T-cell (primary cell): ENCODE results near the gene TSPAN9. TPM values are rescaled to one million over a fixed set of nuclear protein-coding genes. Genes with fewer than 3 reads are reported as not detected.

Experiments used
- ATAC-seq, 4 experiments: fragments of 200-7000 bp in 3 of 4; fragments of 150-1000 bp in 1 of 4; cut with Tn5 transposase; replicated peaks in 1 of 4; 1 replicate in 3 of 4; 2 replicates in 1 of 4; pipeline ENCODE4 v1.10.0; 2021; ENCODE audit warnings: moderate library complexity in 3 of 4, mild to moderate bottlenecking in 2 of 4, moderate number of reproducible peaks in 1 of 4
- CTCF ChIA-PET, 2 donors: fragments of 300-600 bp; sonication (Branson Sonifier 250); formaldehyde crosslinking; loops; one replicate each; lab custom pipeline; 2022; ENCODE audit warnings: antibody characterized with exemption in 2 of 2; lab: Charles Lee
- POLR2A ChIA-PET, 2 donors: fragments of 300-600 bp; sonication (Branson Sonifier 250); formaldehyde crosslinking; loops; one replicate each; lab custom pipeline; 2022; ENCODE audit warnings: antibody characterized with exemption in 2 of 2; lab: Charles Lee
- DNase-seq, 35 experiments: peaks; one replicate each; pipeline versions ENCODE4 v3.0.0 to v3.0.0-alpha.2; 2013 to 2023
- H3K27ac ChIP-seq: one replicate; pipeline ENCODE4 v1.5.1; 2013; ENCODE audit warnings: low read length
- H3K27me3 ChIP-seq, 2 experiments: replicated peaks in 1 of 2; 1 replicate in 1 of 2; 2 replicates in 1 of 2; pipeline versions ENCODE4 v1.6.1 to v1.7.0; 2013; ENCODE audit warnings: low read length in 1 of 2, mixed read lengths in 1 of 2; ENCODE audit not compliant: control insufficient read depth in 2 of 2, insufficient read depth in 2 of 2; ENCODE audit errors: extremely low read depth in 1 of 2
- H3K36me3 ChIP-seq, 2 donors: 1 replicate in 1 of 2; 2 replicates in 1 of 2; pipeline versions ENCODE4 v1.6.1 to v1.7.0; 2013; ENCODE audit warnings: low read length in 1 of 2; ENCODE audit not compliant: control insufficient read depth in 2 of 2, insufficient read depth in 1 of 2; ENCODE audit errors: extremely low read depth in 1 of 2
- H3K4me1 ChIP-seq, 2 experiments: 1 replicate in 1 of 2; 2 replicates in 1 of 2; pipeline versions ENCODE4 v1.6.1 to v1.7.0; 2013; ENCODE audit warnings: low read length in 2 of 2, mixed read lengths in 1 of 2; ENCODE audit not compliant: insufficient read depth in 2 of 2, control insufficient read depth in 1 of 2; ENCODE audit errors: extremely low read depth in 1 of 2
- H3K4me3 ChIP-seq, 2 donors: 1 replicate in 1 of 2; 2 replicates in 1 of 2; pipeline versions ENCODE4 v1.5.1 to v1.7.0; 2013; ENCODE audit warnings: mild to moderate bottlenecking in 2 of 2, low read length in 1 of 2, moderate library complexity in 1 of 2; ENCODE audit not compliant: control insufficient read depth in 1 of 2; ENCODE audit errors: extremely low read depth in 1 of 2
- H3K9me3 ChIP-seq: 2 replicates; pipeline ENCODE4 v1.7.0; 2013
- H3K27ac Mint-ChIP-seq, 2 donors: one replicate each; pipeline ENCODE4 v1.8.0; 2020 to 2021; ENCODE audit warnings: mild to moderate bottlenecking in 2 of 2, mixed read lengths in 2 of 2
- H3K27me3 Mint-ChIP-seq, 2 donors: one replicate each; pipeline ENCODE4 v1.8.0; 2021 to 2022; ENCODE audit warnings: mixed read lengths in 2 of 2
- H3K36me3 Mint-ChIP-seq: one replicate; pipeline ENCODE4 v1.8.0; 2021; ENCODE audit warnings: mixed read lengths
- H3K4me1 Mint-ChIP-seq, 3 donors: one replicate each; pipeline ENCODE4 v1.8.0; 2020 to 2022; ENCODE audit warnings: mixed read lengths in 3 of 3, mild to moderate bottlenecking in 1 of 3
- H3K4me3 Mint-ChIP-seq, 3 donors: one replicate each; pipeline ENCODE4 v1.8.0; 2020 to 2022; ENCODE audit warnings: mild to moderate bottlenecking in 3 of 3, mixed read lengths in 3 of 3, moderate library complexity in 3 of 3
- H3K9me3 Mint-ChIP-seq, 3 donors: one replicate each; pipeline ENCODE4 v1.8.0; 2020 to 2022; ENCODE audit warnings: mixed read lengths in 3 of 3
- WGBS: methylation state at CpG from one replicate; pipeline ENCODE4 v1.1.5; 2013; ENCODE audit warnings: missing lambda C conversion rate; ENCODE audit not compliant: insufficient coverage; 5-methylcytosine and 5-hydroxymethylcytosine counted together
- total RNA-seq, 35 experiments: library from RNA in 6 of 35; stranded (reverse) in 6 of 35; fragments of 120-200 nt in 1 of 35; gene quantifications; one replicate each; pipeline versions ENCODE4 v1.2.1 to v1.2.4 and lab custom pipeline; 2013 to 2026

Gene TSPAN9
- total RNA-seq, 5 donors from 2014 or later (not counting 1 experiment from before 2014, with no cell fraction given) = 0.56 to 1.1 (median 0.70) TPM

- CTCF ChIA-PET = no interaction called here
Measured at GRCh38 chr12:3190101-3190500, 112.9 kb downstream of the TSPAN9 start.

DNA sequence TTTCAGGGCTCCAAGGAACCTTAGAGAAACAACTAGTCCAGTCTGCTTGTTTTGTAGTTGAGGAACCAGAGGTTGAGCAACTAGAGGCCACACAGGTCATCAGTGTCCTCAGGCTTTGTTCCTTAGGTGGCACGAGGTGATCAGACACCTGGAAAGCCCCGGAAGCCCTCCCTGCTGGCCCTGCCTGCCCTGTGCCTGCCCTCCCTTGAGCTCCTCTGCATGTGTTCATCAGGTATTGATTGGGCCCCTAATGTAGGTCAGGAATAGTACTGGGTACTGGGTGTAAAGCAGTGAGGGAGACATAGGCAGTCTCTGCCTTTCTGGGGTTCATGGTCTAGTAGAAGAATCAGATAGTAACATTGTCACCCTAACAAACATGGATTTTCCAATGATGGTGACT, 114.3 kb downstream of the TSPAN9 start:
- H3K36me3 Mint-ChIP-seq = no peaks in the 10 kb centered on the region
- Histone ChIP-seq H3K27me3 (peaks cover 0 to 30% of the 10 kb centered on the region in 2 experiments), H3K36me3 (no peaks in the 10 kb centered on the region), H3K4me3 (no peak overlapping the region), H3K27ac (no peak overlapping the region), H3K4me1 (no peaks in the 10 kb centered on the region), H3K9me3 (no peaks in the 10 kb centered on the region)
- DNase-seq = no peak
- no peak for ATAC-seq
- ChIA-PET POLR2A (no interaction called here), CTCF (no interaction called here)
- no peak overlapping the region for H3K4me3 Mint-ChIP-seq
- WGBS = 40% methylated on average over 1 of the region's 2 CpGs
- H3K27me3 Mint-ChIP-seq = peaks cover 13 to 17% of the 10 kb centered on the region in 2 donors
- no peaks in the 10 kb centered on the region for H3K9me3 Mint-ChIP-seq
- H3K4me1 Mint-ChIP-seq = no peaks in the 10 kb centered on the region
- H3K27ac Mint-ChIP-seq = no peak overlapping the region

More at GRCh38 chr12:3190101-3190500, 112.9 kb downstream of the TSPAN9 start:
- peaks cover 13 to 17% of the 10 kb centered on the region in 2 donors for H3K27me3 Mint-ChIP-seq
- Histone ChIP-seq H3K9me3 (no peaks in the 10 kb centered on the region), H3K27me3 (peaks cover 0 to 26% of the 10 kb centered on the region in 2 experiments), H3K4me3 (no peak overlapping the region), H3K36me3 (no peaks in the 10 kb centered on the region), H3K27ac (no peak overlapping the region), H3K4me1 (no peaks in the 10 kb centered on the region)
- H3K9me3 Mint-ChIP-seq = no peaks in the 10 kb centered on the region
- ATAC-seq = no peak
- POLR2A ChIA-PET = no interaction called here
- no peaks in the 10 kb centered on the region for H3K36me3 Mint-ChIP-seq
- H3K4me1 Mint-ChIP-seq = no peaks in the 10 kb centered on the region
- H3K27ac Mint-ChIP-seq = no peak overlapping the region
- no peak overlapping the region for H3K4me3 Mint-ChIP-seq
- no peak for DNase-seq
- WGBS = 23% methylated on average over 7 of the region's 9 CpGs

DNA sequence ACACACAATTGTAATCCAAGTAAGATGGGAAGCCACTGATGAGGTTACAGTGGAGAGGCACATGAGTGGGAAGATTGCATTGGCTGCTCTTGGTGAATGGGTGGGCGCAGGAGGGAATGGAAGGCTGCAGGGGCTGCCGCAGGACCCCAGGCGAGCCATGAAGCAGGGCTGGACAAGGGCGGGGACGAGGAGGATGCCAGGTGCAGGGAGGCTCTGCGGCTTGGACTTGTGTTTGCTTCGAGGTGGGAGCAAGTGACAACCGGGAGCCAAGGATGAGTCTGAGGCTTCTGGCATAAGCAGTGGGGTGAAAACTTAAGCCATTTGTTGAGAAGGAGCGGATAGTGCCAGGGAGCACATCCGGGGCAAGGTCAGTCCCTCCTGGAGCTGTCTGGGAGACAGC, 115.0 kb downstream of the TSPAN9 start:
- WGBS = 86% methylated on average over 10 of the region's 10 CpGs
- H3K4me1 Mint-ChIP-seq = no peaks in the 10 kb centered on the region
- DNase-seq (no peak), ATAC-seq (no peak)
- H3K27ac Mint-ChIP-seq = no peak overlapping the region
- H3K9me3 Mint-ChIP-seq = no peaks in the 10 kb centered on the region
- no peaks in the 10 kb centered on the region for H3K36me3 ChIP-seq
- H3K9me3 ChIP-seq = no peaks in the 10 kb centered on the region
- H3K4me3 ChIP-seq = no peak overlapping the region
- CTCF ChIA-PET = no interaction called here
- no peaks in the 10 kb centered on the region for H3K4me1 ChIP-seq
- H3K27me3 Mint-ChIP-seq = peaks cover 20% of the 10 kb centered on the region in 2 donors
- H3K27me3 ChIP-seq = peaks cover 0 to 37% of the 10 kb centered on the region in 2 experiments
- H3K4me3 Mint-ChIP-seq = no peak overlapping the region
- POLR2A ChIA-PET = no interaction called here
- no peaks in the 10 kb centered on the region for H3K36me3 Mint-ChIP-seq
- H3K27ac ChIP-seq = no peak overlapping the region

DNA sequence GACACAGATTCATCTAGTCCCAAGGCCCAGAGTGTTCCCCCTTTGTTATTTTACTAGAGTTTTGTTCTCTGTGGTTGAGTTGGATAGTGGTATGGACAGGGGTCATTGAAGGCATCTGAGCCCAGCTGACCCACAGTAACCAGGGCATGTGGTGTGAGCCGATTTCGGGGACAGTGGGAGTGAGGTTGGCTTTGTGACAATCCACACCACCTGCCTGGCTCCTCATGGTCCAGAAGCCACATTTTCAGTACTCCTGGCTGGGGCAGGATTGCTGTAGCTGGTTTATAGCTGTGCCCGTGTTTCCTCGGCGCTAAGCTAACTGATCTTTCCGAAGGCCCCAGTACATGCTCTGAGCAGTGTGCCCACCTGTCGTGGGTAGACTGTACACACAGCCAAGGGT, 116.0 kb downstream of the TSPAN9 start:
- CTCF ChIA-PET = no interaction called here
- Mint-ChIP-seq H3K4me3 (no peak overlapping the region), H3K27ac (no peak overlapping the region), H3K36me3 (no peaks in the 10 kb centered on the region), H3K4me1 (no peaks in the 10 kb centered on the region), H3K9me3 (no peaks in the 10 kb centered on the region), H3K27me3 (peaks cover 21 to 22% of the 10 kb centered on the region in 2 donors)
- no peak overlapping the region for H3K4me3 ChIP-seq
- H3K9me3 ChIP-seq = no peaks in the 10 kb centered on the region
- H3K36me3 ChIP-seq = no peaks in the 10 kb centered on the region
- DNase-seq = no peak
- POLR2A ChIA-PET = no interaction called here
- peaks cover 0 to 40% of the 10 kb centered on the region in 2 experiments for H3K27me3 ChIP-seq
- no peak overlapping the region for H3K27ac ChIP-seq
- WGBS = 73% methylated on average over 5 of the region's 7 CpGs
- no peak for ATAC-seq
- H3K4me1 ChIP-seq = no peaks in the 10 kb centered on the region

- CTCF ChIA-PET = no interaction called here
- no peaks in the 10 kb centered on the region for H3K4me1 ChIP-seq
- H3K27ac Mint-ChIP-seq = no peak overlapping the region
Measured at GRCh38 chr12:3193755-3194154, 116.6 kb downstream of the TSPAN9 start.

GRCh38 chr12:3195337-3195736, 118.2 kb downstream of the TSPAN9 start:
- POLR2A ChIA-PET = no interaction called here
- H3K27ac ChIP-seq = no peak overlapping the region
- no peak for DNase-seq

More at GRCh38 chr12:3193755-3194154, 116.6 kb downstream of the TSPAN9 start:
- no peak for ATAC-seq
- DNase-seq = no peak
- POLR2A ChIA-PET = no interaction called here
- no peak overlapping the region for H3K27ac ChIP-seq
- Mint-ChIP-seq H3K36me3 (no peaks in the 10 kb centered on the region), H3K9me3 (no peaks in the 10 kb centered on the region), H3K27me3 (peaks cover 21 to 22% of the 10 kb centered on the region in 2 donors), H3K4me3 (no peak overlapping the region), H3K4me1 (no peaks in the 10 kb centered on the region)
- no peak overlapping the region for H3K4me3 ChIP-seq
- no peaks in the 10 kb centered on the region for H3K9me3 ChIP-seq
- no peaks in the 10 kb centered on the region for H3K36me3 ChIP-seq
- H3K27me3 ChIP-seq = peaks cover under 1 to 40% of the 10 kb centered on the region in 2 experiments
- 72% methylated on average over 3 of the region's 5 CpGs for WGBS

More at GRCh38 chr12:3195337-3195736, 118.2 kb downstream of the TSPAN9 start:
- Histone ChIP-seq H3K9me3 (no peaks in the 10 kb centered on the region), H3K4me1 (peaks cover 2 to 9% of the 10 kb centered on the region in 2 experiments), H3K27me3 (peaks cover 4 to 45% of the 10 kb centered on the region in 2 experiments), H3K4me3 (no peak overlapping the region), H3K36me3 (no peaks in the 10 kb centered on the region)
- no peak overlapping the region for H3K27ac Mint-ChIP-seq
- peaks cover 3 to 10% (median 9%) of the 10 kb centered on the region in 3 donors for H3K4me1 Mint-ChIP-seq
- peaks cover 26 to 35% of the 10 kb centered on the region in 2 donors for H3K27me3 Mint-ChIP-seq
- WGBS = 71% methylated on average over 3 of the region's 3 CpGs
- H3K9me3 Mint-ChIP-seq = no peaks in the 10 kb centered on the region
- H3K36me3 Mint-ChIP-seq = no peaks in the 10 kb centered on the region
- no peak overlapping the region for H3K4me3 Mint-ChIP-seq
- no peak for ATAC-seq
- CTCF ChIA-PET = interaction anchor here in 1 of 2 donors (0.6 kb wide), 1 partner anchor 862 kb away, joined by 3 read pairs; no protein-coding TSS in a partner anchor
